HL-60 (cell line): Measurements from ENCODE around the gene UBE2L6.

Experiments used
- DNase-seq, 2 experiments: peaks; one replicate each; pipeline ENCODE4 v3.0.0-alpha.2; 2010 to 2020; ENCODE audit warnings: low read depth in 1 of 2, low spot score in 1 of 2
- H3K27ac ChIP-seq: fragments of 250-450 bp; sonication (Bioruptor Pico); replicated peaks from 2 replicates; pipeline ENCODE4 v1.5.1; 2020; ENCODE audit warnings: mild to moderate bottlenecking, moderate library complexity
- H3K27me3 ChIP-seq: fragments of 250-450 bp; sonication (Bioruptor Pico); 2 replicates; pipeline ENCODE4 v1.5.1; 2021; ENCODE audit warnings: mild to moderate bottlenecking, moderate library complexity; ENCODE audit not compliant: insufficient read depth, poor library complexity, severe bottlenecking
- H3K4me3 ChIP-seq: replicated peaks from 2 replicates; pipeline ENCODE4 v1.5.1; 2011; ENCODE audit warnings: mild to moderate bottlenecking, control low read depth, low read length; ENCODE audit not compliant: insufficient read depth
- CTCF ChIP-seq: IDR thresholded peaks from one replicate; pipeline ENCODE4 v1.5.1; 2011; ENCODE audit warnings: low read length, control low read depth, inconsistent platforms; ENCODE audit not compliant: insufficient read depth
- GABPA ChIP-seq: IDR thresholded peaks from 2 replicates; pipeline ENCODE4 v1.6.1; 2012; ENCODE audit warnings: low read depth
- POLR2AphosphoS5 ChIP-seq: IDR thresholded peaks from 2 replicates; pipeline ENCODE4 v1.6.1; 2012; ENCODE audit warnings: low read depth
- REST ChIP-seq: IDR thresholded peaks from 2 replicates; pipeline ENCODE4 v1.6.1; 2012; ENCODE audit warnings: low read depth; ENCODE audit not compliant: insufficient replicate concordance
- SPI1 ChIP-seq: IDR thresholded peaks from 2 replicates; pipeline ENCODE4 v1.6.1; 2012; ENCODE audit warnings: low read depth, mild to moderate bottlenecking, borderline replicate concordance

The UBE2L6 gene

GRCh38 chr11:57502376-57502775 lies 65.1 kb downstream of the UBE2L6 start:
- no peaks in the 10 kb centered on the region for H3K27me3 ChIP-seq
- no peak for DNase-seq
- H3K27ac ChIP-seq: no peak overlapping the region
- TF ChIP-seq REST (no peak), CTCF (no peak), GABPA (no peak), POLR2AphosphoS5 (no peak), SPI1 (no peak)
- H3K4me3 ChIP-seq: no peak overlapping the region

- Histone ChIP-seq H3K27ac (no peak overlapping the region), H3K27me3 (no peaks in the 10 kb centered on the region), H3K4me3 (no peak overlapping the region)
- TF ChIP-seq REST: no peak
- no peak for TF ChIP-seq SPI1
- no peak for TF ChIP-seq POLR2AphosphoS5
- no peak for TF ChIP-seq GABPA
- TF ChIP-seq CTCF: no peak
- DNase-seq: no peak
Observed at GRCh38 chr11:57501953-57502352, 65.5 kb downstream of the UBE2L6 start.
